NCI-H446 treated with DMSO at 0.1 percent for 48 hours (cell line): ENCODE results near the gene TSPAN31.

ENCODE experiments used
- DNase-seq: peaks from one replicate; lab custom pipeline; 2025; lab: John Stamatoyannopoulos, UW

TSPAN31 gene

DNA sequence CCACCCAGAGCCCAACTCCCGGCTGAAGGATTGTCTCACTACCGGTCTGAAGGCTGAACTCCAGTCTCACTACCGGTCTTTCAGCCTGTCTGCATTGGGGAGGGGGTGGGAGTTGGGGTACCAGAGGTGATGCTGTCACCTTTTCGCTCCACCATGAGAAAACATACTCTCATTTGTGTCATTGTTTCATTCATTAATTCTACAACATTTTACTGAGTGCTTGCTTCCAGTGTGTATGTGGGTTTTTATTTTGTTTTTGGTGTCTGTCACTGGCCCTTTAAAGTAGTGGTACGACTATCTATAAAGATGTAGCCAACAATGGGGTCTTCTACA is 7.8 kb downstream of the TSPAN31 start:
- no peak for DNase-seq

DNA sequence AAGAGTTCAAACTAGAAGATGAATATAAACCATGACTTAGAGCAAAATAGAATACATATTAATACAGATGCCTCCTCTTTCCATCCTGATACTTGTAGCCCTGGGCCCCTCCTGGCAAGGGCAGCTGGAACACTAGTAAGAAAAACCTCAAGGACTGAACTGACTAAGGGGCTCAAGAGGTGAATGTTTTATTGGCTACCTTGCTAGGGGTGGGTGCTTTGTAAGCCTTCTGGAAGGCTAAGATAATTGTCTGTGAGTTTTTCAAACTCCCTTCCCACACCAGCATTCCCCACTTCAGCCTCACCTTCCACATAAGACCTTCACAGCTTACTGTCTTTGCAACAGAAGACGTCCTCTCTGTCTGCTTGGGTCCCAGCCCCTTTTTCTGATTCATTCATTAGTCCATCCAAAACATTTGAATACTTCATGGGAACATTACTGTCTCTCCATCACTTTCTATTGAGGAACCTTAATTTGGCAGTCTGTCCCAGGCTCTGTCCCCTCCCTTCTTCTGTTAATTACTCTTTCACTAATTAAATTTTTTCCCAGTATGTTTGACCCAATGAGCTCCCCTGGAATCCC is 9.0 kb downstream of the TSPAN31 start:
- DNase-seq, result no peak

DNA sequence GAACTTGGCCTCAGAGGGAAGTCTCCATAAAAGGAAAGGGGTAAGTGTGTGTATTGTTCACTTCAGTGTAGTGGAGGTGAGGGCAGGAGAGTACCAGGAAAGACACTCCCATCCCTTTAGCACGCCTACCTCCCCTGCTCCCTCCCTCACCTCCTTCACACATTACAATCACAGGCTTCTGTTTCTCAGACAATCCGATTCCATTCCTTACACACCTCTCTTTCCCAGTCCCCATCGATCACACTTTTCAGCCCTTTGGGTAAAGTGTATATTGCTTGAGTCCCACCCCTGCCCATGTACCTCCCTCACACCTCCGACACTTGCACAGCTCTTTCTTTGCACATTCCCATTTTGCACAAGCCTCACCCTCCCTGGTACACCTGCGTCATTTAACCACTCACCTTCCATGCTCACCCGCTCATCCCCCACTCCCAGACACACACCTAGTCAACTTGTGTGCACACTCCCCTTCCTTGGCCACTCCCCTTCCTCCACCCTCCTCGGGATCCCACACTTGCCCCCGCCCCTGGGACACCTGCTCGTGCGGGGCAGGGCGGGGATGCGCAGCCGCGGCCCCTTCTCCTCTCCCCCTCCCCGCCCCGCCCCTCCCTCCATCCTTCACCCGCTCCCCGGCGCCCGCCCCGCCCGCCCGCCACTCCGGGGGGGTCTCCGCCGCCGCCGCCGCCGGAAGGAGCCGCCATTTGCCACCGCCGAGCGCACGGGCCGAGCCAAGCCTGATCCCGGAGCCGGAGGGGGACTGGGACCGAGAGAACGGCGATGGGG is 9.8 kb downstream of the TSPAN31 start, which contains the start of gene MARCHF9:
TSS of gene MARCHF9 (plus strand) at position 693 of the 783 bp plus-strand sequence. CDS start 426 bp downstream, outside the sequence.
- DNase-seq, result no peak

- no peak for DNase-seq
Measured at GRCh38 chr12:57755194-57755453, 10.3 kb downstream of the TSPAN31 start.

- no peak for DNase-seq
Measured at GRCh38 chr12:57755454-57756372, 10.9 kb downstream of the TSPAN31 start.

- no peak for DNase-seq
Measured at GRCh38 chr12:57756406-57757341, 11.8 kb downstream of the TSPAN31 start.

- no peak for DNase-seq
Measured at GRCh38 chr12:57757771-57758170, 12.9 kb downstream of the TSPAN31 start.

- no peak for DNase-seq
Measured at GRCh38 chr12:57758552-57759359, 13.9 kb downstream of the TSPAN31 start.

DNA sequence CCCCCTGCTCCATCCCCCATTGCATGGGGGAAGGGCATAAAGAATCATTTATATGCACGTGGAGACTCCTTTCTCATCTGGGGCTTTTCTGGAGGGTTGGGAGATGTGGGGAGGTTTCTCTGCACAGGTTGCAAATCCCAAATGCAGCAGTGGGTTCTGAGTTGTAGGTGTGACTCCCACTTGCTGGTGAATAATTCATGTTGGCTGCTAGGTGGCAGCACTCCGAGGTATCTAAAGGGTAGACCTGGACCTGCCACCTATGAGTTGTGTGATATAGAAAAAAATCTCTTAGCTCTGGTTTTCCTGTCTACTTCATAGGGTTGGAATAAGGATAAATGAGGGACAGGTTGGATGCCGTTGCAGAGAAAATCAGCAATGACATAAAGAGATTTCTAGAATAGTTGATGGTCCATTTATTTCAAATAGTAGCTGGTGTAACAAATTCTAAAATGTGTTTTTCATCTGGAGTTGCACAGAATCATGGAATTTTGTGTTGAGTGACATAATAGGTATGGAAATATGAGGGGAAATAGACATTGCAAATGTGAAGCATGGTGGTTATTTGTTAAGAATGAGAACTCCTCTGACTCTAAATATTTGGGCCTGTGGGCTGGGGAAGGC is 14.6 kb downstream of the TSPAN31 start:
- DNase-seq, result no peak

DNA sequence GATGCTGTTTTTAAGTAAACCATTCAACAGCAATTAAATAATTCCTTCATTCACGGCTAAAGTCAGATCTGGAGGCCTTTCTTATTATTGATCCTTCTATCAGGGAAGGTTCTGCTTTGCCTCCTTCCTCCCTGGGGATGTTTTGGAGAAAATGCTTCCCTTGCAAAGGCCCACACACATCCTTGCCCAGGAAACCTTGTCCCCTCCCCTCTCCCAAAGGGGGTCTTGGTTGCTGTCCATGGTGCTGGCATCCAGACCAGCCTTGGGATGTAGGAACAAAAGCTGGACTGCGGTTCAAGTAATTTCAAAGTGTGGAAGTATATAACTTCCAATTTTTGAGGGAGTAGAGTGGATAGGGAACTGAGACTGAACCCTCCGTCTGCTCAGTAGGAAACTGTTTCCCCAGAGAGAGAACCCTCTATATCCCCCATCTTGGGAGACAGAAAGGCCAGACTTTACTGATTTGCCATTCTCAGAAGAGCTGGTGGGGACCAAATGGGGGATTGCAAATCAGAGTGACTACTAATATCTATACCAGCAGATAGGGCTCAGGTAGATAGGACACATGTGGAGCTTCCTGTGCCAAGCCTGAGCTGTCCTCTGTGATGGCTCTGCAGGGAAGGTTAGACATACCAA is 15.6 kb downstream of the TSPAN31 start:
- DNase-seq, result no peak

DNA sequence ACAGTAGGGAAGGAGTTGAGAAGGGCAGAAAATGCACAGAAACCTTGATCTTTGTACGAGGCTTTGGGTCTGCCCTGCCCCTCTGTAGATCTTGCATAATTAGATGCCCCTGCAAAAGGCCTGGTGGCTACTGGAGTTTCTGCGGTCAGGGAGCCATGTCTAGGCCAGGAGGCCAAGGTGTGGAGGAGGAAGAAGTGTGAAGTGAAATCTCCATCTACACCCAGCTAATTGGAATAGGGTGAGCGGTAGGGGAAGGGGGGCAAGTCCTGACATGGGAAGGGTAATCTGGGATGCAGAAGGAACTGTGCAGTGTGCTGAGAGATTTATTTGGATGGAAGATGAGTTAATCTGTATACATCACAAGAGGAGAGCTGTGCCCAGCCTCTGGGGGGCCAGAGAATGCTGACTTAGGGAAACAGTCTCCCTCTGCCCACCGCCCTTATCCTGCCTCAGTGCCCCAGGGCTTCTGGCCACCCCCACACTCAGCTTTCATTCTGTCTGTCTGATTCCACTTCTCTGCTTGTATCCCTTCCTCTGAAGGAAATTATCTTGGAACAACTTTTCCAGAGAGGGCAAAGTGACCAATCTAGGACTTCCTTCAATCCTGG is 16.7 kb downstream of the TSPAN31 start:
- no peak for DNase-seq

- DNase-seq, result no peak
Measured at GRCh38 chr12:57762463-57762862, 17.6 kb downstream of the TSPAN31 start.

- DNase-seq, result no peak
Measured at GRCh38 chr12:57763881-57764661, 19.2 kb downstream of the TSPAN31 start.

DNA sequence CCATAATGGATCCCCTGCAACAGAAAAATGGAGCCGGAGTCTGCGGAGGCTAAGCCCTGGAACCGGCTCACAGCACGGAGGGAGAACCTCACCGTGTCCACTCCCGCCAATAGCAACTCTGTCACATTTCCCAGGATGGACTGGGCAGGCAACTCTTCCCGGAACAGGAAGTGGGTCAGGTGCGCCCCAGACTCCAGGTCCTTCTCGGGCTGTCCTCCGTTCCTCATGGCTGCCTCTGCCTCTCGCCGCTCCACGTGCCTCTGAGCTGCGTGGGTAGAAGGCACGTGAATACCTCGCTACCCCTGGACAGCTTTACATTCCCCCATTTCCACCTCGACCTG is 19.8 kb downstream of the TSPAN31 start:
- no peak for DNase-seq

DNA sequence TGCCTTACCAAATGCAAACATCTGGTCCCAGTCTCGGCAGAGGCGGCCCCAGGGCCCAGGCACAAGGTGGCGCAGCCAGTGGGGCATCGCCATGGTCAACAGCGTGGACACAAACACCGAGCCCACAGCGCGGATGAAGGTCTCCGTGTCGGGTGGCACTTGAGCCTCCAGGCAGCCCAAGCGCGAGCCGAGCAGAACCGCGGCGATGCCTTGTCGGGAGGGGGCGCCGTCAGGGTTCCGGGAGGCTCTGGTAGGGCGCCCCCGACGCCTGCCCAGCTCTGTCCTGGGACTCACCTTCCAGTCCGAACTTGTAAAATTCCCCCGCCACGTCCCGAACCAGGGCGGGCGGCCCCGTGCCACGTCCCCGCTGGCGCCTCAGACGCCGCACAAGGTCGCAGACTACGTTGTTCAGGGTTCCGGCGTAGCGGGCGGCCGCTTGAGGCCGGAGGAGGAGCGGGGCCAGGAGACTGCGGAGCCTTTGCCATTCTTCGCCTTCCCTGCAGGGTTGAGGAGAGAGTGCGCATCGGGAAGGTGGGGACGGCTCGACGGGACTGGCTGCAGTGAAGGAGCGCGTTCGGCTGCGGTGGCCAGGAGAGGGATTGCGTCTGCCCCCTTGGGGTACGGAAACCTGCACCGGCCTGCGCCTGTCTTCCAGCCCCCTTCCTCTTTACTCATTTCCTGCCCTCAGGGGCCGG is 20.3 kb downstream of the TSPAN31 start:
- DNase-seq, result no peak

GRCh38 chr12:57765698-57766463 is 21.0 kb downstream of the TSPAN31 start:
- no peak for DNase-seq

GRCh38 chr12:57766464-57767304 is 21.8 kb downstream of the TSPAN31 start, which contains the start of gene CYP27B1:
CYP27B1 (minus strand) TSS chr12:57767078; CDS start chr12:57767041, 37 bp downstream.
- no peak for DNase-seq
